Activated CD8-positive, alpha-beta memory T cell treated with anti-CD3 and anti-CD28 coated beads for 24 hours (primary cell): ENCODE measurements around the gene SELENOM.
"Not testable (repeated sequence)": the region's sequence is repeated elsewhere in the genome, so short reads cannot be mapped to it uniquely, and the experiment has no call there.

Source experiments
- DNase-seq: peaks from one replicate; pipeline ENCODE4 v3.0.0-alpha.2; 2020

Gene SELENOM

DNA sequence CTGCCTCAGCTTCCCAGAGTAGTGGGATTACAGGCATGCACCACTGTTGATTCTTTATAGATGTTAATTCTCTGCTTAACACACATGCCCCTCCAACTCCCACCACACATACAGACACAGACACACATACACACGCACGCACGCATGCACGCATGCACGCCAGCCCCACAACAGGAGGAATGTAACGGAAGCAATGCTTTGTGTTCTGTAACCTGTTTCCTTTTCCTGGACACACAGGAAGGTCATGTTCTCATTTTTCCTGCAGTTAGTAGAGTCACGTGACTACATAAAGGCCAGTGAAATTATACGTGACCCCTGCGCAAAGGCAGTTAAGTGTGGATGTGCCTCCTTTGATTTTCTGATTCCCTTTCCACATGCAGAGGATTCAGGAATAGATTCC lies 34.2 kb downstream of the SELENOM start:
- DNase-seq: not testable (repeated sequence)

GRCh38 chr22:31069691-31070314 lies 37.6 kb downstream of the SELENOM start:
- not testable (repeated sequence) for DNase-seq

GRCh38 chr22:31068970-31069369 lies 38.4 kb downstream of the SELENOM start:
- DNase-seq: no peak

DNA sequence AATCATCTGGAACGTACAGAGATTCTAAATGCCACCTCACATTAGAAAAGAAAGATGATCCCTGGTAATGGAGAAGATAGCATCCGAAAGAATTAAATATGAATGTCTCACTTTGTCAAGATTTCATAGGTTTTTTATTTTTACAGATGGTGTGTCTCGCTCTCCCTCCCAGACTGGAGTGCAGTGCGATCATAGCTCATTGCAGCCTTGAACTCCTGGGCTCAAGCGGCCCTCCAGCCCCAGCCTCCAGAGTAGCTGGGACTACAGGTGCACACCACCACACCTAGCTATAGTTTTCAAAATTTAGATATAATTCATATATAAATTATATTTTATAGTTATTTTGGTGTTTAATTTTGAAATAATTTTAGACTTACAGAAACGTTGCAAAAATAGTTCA lies 43.0 kb downstream of the SELENOM start:
- no peak for DNase-seq

GRCh38 chr22:31062566-31063230 lies 44.7 kb downstream of the SELENOM start:
- DNase-seq: no peak

DNA sequence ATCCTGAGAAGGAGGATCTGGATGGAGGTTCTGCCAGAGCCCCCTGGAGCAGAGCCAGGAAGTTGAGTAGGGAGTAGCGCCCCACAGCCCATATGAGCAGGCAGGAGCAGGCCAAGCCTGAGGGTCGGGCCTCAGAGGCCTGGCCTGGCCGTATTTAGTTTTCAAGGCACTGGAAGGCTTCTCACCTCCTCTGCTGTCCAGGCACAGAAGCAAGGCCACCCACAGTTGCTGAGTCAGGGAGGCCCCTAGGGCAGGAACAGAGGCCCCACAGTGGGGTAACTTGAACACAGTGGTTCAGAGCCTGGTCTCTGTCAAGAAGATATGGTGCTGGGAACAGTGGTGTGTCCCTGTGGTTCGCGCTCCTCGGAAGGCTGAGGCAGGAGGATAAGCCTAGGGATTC lies 47.7 kb downstream of the SELENOM start:
- not testable (repeated sequence) for DNase-seq

GRCh38 chr22:31056986-31057599 lies 50.3 kb downstream of the SELENOM start:
- no peak for DNase-seq

DNA sequence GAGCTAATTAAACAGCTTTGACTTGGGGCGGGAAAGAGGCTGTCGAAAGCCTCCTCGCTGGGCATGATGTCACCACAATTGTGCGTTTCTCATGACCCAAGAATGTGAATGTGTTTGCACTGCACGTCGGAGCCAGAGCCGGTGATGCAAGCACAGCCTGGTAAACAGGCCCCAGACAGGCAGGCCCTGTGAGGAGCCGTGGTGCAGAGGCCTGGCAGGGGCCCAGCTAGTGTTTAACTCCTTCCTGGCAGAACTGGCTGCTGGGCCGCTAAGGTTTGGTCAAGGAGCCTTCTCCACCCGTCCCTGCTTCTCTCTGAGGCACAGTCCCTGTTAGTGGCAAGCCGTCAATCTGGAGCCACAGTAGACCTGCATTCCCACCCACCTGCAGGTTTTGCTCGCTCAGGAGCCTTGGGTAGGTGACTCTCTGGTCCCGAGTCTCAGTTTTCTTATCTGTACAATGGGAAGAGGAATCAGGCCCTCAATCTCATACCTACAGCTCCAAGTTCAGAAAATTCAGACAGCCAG lies 51.7 kb downstream of the SELENOM start:
- no peak for DNase-seq

DNA sequence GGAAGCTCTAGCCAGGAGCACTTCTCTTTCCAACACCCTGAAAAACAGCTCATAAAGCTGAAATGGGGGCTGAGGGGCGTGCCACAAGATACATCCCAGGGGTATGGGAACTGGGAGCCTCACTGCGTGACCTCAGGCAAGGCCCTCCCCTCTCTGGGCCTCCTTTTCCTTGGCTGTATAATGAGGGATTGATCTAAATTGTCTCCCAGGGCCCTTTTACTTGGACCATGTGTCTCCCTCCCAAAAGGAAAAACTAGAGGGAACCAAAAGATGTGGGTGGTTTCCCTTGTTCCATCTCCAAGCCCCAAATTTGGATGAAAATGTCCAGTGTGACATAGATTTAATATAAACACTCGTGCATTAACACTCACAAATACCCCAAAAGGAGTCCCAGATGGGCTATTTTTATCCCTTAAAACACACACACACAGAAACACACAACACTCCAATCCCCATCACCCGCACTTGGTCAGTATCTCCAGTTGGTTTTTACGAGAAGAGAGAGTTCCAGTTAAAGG lies 52.2 kb downstream of the SELENOM start:
- DNase-seq: no peak
